GM23338 (cell line): ENCODE data around the gene SLC38A10. TPM values are rescaled to one million over a fixed set of nuclear protein-coding genes. Genes with fewer than 3 reads are reported as not detected.

Experiments used
- ATAC-seq: fragments of 200-7000 bp; cut with Tn5 transposase; 3 replicates; pipeline ENCODE4 v1.9.1; 2020
- DNase-seq: peaks from one replicate; pipeline ENCODE4 v3.0.0-alpha.2; 2015; ENCODE audit warnings: low spot score
- H2AFZ ChIP-seq: fragments of 200-600 bp; sonication (generic); 2 replicates; pipeline ENCODE4 v1.8.0; 2016; ENCODE audit warnings: antibody characterized with exemption, mild to moderate bottlenecking, moderate library complexity
- H3F3A ChIP-seq: fragments of 200-600 bp; sonication (generic); replicated peaks from 2 replicates; pipeline ENCODE4 v1.8.0; 2017; ENCODE audit warnings: antibody characterized with exemption, mixed run types, low read depth
- H3K27ac ChIP-seq: fragments of 200-600 bp; sonication (generic); 2 replicates; pipeline ENCODE4 v1.6.1; 2016; ENCODE audit warnings: low read depth
- H3K27me3 ChIP-seq: fragments of 200-600 bp; sonication (generic); 2 replicates; pipeline ENCODE4 v1.8.0; 2016; ENCODE audit warnings: mild to moderate bottlenecking, mixed run types, moderate library complexity; ENCODE audit not compliant: insufficient read depth
- H3K36me3 ChIP-seq: fragments of 200-600 bp; sonication (generic); 2 replicates; pipeline ENCODE4 v1.8.0; 2016; ENCODE audit warnings: mild to moderate bottlenecking; ENCODE audit not compliant: insufficient read depth
- H3K4me1 ChIP-seq: fragments of 200-600 bp; sonication (generic); 2 replicates; pipeline ENCODE4 v1.8.0; 2016; ENCODE audit warnings: mild to moderate bottlenecking, moderate library complexity; ENCODE audit not compliant: insufficient read depth
- H3K4me2 ChIP-seq: fragments of 200-600 bp; sonication (generic); 2 replicates; pipeline ENCODE4 v1.7.1; 2017; ENCODE audit warnings: mixed run types
- H3K4me3 ChIP-seq: fragments of 200-600 bp; sonication (generic); 2 replicates; pipeline ENCODE4 v1.6.1; 2016; ENCODE audit warnings: mixed run types
- H3K79me2 ChIP-seq: fragments of 200-600 bp; sonication (generic); replicated peaks from 2 replicates; pipeline ENCODE4 v1.8.0; 2017; ENCODE audit warnings: mild to moderate bottlenecking; ENCODE audit not compliant: insufficient read depth
- H3K9me2 ChIP-seq: fragments of 200-600 bp; sonication (generic); 2 replicates; pipeline ENCODE4 v1.8.0; 2017; ENCODE audit not compliant: insufficient read depth
- H4K20me1 ChIP-seq: fragments of 200-600 bp; sonication (generic); replicated peaks from 2 replicates; pipeline ENCODE4 v1.8.0; 2017; ENCODE audit warnings: mild to moderate bottlenecking; ENCODE audit not compliant: insufficient read depth
- H3K27ac Mint-ChIP-seq: 2 replicates; pipeline ENCODE4 v1.8.0; 2020; ENCODE audit warnings: inconsistent platforms, mild to moderate bottlenecking, moderate library complexity, mixed read lengths
- H3K27me3 Mint-ChIP-seq: 3 replicates; pipeline ENCODE4 v1.8.0; 2022; ENCODE audit warnings: low read depth, mild to moderate bottlenecking, moderate library complexity, mixed read lengths, inconsistent platforms; ENCODE audit not compliant: insufficient read depth, poor library complexity
- H3K36me3 Mint-ChIP-seq: 3 replicates; pipeline ENCODE4 v1.8.0; 2021; ENCODE audit warnings: low read depth, mild to moderate bottlenecking, inconsistent platforms, moderate library complexity, mixed read lengths
- H3K4me1 Mint-ChIP-seq: 3 replicates; pipeline ENCODE4 v1.8.0; 2020; ENCODE audit warnings: mild to moderate bottlenecking, inconsistent platforms, mixed read lengths
- H3K4me3 Mint-ChIP-seq: 3 replicates; pipeline ENCODE4 v1.8.0; 2021; ENCODE audit warnings: moderate library complexity, mild to moderate bottlenecking, inconsistent platforms, mixed read lengths
- H3K9me3 Mint-ChIP-seq: 3 replicates; pipeline ENCODE4 v1.8.0; 2020; ENCODE audit warnings: moderate library complexity, mild to moderate bottlenecking, inconsistent platforms, mixed read lengths
- CTCF ChIP-seq, 2 experiments: fragments of 200-600 bp in 1 of 2; sonication (generic) in 1 of 2; conservative IDR thresholded peaks; 2 replicates each; pipeline versions ENCODE4 v1.5.1 to v1.6.1; 2016 to 2017; ENCODE audit warnings: antibody characterized with exemption in 2 of 2, low read depth in 2 of 2, mild to moderate bottlenecking in 2 of 2, moderate library complexity in 1 of 2
- ETS1 ChIP-seq: IDR thresholded peaks from 2 replicates; pipeline ENCODE4 v1.6.1; 2016; ENCODE audit warnings: antibody characterized with exemption
- EZH2 ChIP-seq: fragments of 200-600 bp; sonication (generic); IDR thresholded peaks from one replicate; pipeline ENCODE4 v1.8.0; 2017; ENCODE audit warnings: antibody characterized with exemption, mild to moderate bottlenecking, low read depth; ENCODE audit not compliant: unreplicated experiment
- JUNB ChIP-seq: IDR thresholded peaks from one replicate; pipeline ENCODE4 v1.6.1; 2016; ENCODE audit warnings: antibody characterized with exemption; ENCODE audit not compliant: unreplicated experiment
- NANOG ChIP-seq: IDR thresholded peaks from 2 replicates; pipeline ENCODE4 v1.6.1; 2016; ENCODE audit warnings: antibody characterized with exemption, borderline replicate concordance
- polyA plus RNA-seq: library from polyadenylated mRNA; unstranded; fragments of >200 nt; fragmentation: Nextera tagmentation; extraction: Ambion mirVana; gene quantifications from 2 replicates; pipeline ENCODE4 v1.2.1, GENCODE V29; 2016
- total RNA-seq: library from RNA; depleted of rRNA; stranded (reverse); fragments of >200 nt; shearing (Covaris generic); gene quantifications from 2 replicates; pipeline ENCODE4 v1.2.3, GENCODE V29; 2014
- TF ChIP-seq, protein P1 (sequence below): fragments of 250-450 bp; sonication (Bioruptor Pico); IDR thresholded peaks from 2 replicates; pipeline ENCODE4 v1.5.0; 2020; ENCODE audit warnings: mild to moderate bottlenecking, moderate library complexity

The SLC38A10 gene
- total and polyA plus RNA-seq, 2 experiments from 2014 or later, result 17.1 to 55.8 TPM

- H3K9me3 Mint-ChIP-seq, result no peaks in the 10 kb centered on the region
- H3K4me1 ChIP-seq, result peaks cover 8% of the 10 kb centered on the region; the same call in 1 of the 2 replicates
- no peak overlapping the region for H3K27ac Mint-ChIP-seq
- H3K4me3 ChIP-seq, result no peak overlapping the region
- no peak overlapping the region for H3K4me3 Mint-ChIP-seq
- no peak overlapping the region for H2AFZ ChIP-seq
- H3F3A ChIP-seq, result no peaks in the 10 kb centered on the region
- no peaks in the 10 kb centered on the region for H3K27me3 ChIP-seq
- no peak overlapping the region for H3K27ac ChIP-seq
- DNase-seq, result peak; percentile 69
- H3K79me2 ChIP-seq, result no peaks in the 10 kb centered on the region
- no peaks in the 10 kb centered on the region for H3K9me2 ChIP-seq
- H3K27me3 Mint-ChIP-seq, result peaks cover 4% of the 10 kb centered on the region
- ATAC-seq, result peak; percentile 58
- no peak for TF ChIP-seq EZH2
- TF ChIP-seq JUNB, result no peak
- no peak for TF ChIP-seq NANOG
- TF ChIP-seq ETS1, result no peak
- peak; percentile 56 to 69 for TF ChIP-seq CTCF (conservative IDR thresholded peaks at IDR 0.05; ENCODE audit: low read depth in 2 of 2)
- TF ChIP-seq, protein P1, sequence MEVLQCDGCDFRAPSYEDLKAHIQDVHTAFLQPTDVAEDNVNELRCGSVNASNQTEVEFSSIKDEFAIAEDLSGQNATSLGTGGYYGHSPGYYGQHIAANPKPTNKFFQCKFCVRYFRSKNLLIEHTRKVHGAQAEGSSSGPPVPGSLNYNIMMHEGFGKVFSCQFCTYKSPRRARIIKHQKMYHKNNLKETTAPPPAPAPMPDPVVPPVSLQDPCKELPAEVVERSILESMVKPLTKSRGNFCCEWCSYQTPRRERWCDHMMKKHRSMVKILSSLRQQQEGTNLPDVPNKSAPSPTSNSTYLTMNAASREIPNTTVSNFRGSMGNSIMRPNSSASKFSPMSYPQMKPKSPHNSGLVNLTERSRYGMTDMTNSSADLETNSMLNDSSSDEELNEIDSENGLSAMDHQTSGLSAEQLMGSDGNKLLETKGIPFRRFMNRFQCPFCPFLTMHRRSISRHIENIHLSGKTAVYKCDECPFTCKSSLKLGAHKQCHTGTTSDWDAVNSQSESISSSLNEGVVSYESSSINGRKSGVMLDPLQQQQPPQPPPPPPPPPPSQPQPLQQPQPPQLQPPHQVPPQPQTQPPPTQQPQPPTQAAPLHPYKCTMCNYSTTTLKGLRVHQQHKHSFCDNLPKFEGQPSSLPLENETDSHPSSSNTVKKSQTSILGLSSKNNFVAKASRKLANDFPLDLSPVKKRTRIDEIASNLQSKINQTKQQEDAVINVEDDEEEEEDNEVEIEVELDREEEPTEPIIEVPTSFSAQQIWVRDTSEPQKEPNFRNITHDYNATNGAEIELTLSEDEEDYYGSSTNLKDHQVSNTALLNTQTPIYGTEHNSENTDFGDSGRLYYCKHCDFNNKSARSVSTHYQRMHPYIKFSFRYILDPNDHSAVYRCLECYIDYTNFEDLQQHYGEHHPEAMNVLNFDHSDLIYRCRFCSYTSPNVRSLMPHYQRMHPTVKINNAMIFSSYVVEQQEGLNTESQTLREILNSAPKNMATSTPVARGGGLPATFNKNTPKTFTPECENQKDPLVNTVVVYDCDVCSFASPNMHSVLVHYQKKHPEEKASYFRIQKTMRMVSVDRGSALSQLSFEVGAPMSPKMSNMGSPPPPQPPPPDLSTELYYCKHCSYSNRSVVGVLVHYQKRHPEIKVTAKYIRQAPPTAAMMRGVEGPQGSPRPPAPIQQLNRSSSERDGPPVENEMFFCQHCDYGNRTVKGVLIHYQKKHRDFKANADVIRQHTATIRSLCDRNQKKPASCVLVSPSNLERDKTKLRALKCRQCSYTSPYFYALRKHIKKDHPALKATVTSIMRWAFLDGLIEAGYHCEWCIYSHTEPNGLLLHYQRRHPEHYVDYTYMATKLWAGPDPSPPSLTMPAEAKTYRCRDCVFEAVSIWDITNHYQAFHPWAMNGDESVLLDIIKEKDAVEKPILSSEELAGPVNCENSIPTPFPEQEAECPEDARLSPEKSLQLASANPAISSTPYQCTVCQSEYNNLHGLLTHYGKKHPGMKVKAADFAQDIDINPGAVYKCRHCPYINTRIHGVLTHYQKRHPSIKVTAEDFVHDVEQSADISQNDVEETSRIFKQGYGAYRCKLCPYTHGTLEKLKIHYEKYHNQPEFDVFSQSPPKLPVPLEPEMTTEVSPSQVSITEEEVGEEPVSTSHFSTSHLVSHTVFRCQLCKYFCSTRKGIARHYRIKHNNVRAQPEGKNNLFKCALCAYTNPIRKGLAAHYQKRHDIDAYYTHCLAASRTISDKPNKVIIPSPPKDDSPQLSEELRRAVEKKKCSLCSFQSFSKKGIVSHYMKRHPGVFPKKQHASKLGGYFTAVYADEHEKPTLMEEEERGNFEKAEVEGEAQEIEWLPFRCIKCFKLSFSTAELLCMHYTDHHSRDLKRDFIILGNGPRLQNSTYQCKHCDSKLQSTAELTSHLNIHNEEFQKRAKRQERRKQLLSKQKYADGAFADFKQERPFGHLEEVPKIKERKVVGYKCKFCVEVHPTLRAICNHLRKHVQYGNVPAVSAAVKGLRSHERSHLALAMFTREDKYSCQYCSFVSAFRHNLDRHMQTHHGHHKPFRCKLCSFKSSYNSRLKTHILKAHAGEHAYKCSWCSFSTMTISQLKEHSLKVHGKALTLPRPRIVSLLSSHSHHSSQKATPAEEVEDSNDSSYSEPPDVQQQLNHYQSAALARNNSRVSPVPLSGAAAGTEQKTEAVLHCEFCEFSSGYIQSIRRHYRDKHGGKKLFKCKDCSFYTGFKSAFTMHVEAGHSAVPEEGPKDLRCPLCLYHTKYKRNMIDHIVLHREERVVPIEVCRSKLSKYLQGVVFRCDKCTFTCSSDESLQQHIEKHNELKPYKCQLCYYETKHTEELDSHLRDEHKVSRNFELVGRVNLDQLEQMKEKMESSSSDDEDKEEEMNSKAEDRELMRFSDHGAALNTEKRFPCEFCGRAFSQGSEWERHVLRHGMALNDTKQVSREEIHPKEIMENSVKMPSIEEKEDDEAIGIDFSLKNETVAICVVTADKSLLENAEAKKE (CRISPR knock-in tag), result no peak
- H3K36me3 ChIP-seq, result no peaks in the 10 kb centered on the region
- H3K4me1 Mint-ChIP-seq, result peaks cover 10% of the 10 kb centered on the region
- H3K4me2 ChIP-seq, result no peak overlapping the region
- no peaks in the 10 kb centered on the region for H3K36me3 Mint-ChIP-seq
- H4K20me1 ChIP-seq, result no peaks in the 10 kb centered on the region
Observed at GRCh38 chr17:81322271-81323082, 27.4 kb upstream of the SLC38A10 start.
